ENCODE data around the gene CPT1B. TPM values are rescaled to one million over a fixed set of nuclear protein-coding genes. Genes with fewer than 3 reads are reported as not detected.

Gene CPT1B
- total RNA-seq, 5 donors from 2014 or later (not counting 1 experiment from before 2014, with no cell fraction given): 61.9 to 113 (median 94.5) TPM

- ChIA-PET CTCF (no interaction called here), POLR2A (no interaction called here)
- Mint-ChIP-seq H3K27me3 (no peaks in the 10 kb centered on the region), H3K4me3 (peak overlapping the region in 1 of 3 donors; percentile 24), H3K4me1 (peaks cover 18 to 29% (median 23%) of the 10 kb centered on the region in 3 donors), H3K27ac (no peak overlapping the region), H3K36me3 (peaks cover 16% of the 10 kb centered on the region), H3K9me3 (no peaks in the 10 kb centered on the region)
- H3K9me3 ChIP-seq: no peaks in the 10 kb centered on the region
- peaks cover 11 to 12% of the 10 kb centered on the region in 2 donors for H3K36me3 ChIP-seq (ENCODE audit: control insufficient read depth in 2 of 2, extremely low read depth in 1 of 2, insufficient read depth in 1 of 2, low read length in 1 of 2)
- DNase-seq: no peak
- H3K27ac ChIP-seq (ENCODE audit: low read length): no peak overlapping the region
- 82% methylated on average over 22 of the region's 23 CpGs for WGBS (ENCODE audit: insufficient coverage)
- no peak for ATAC-seq (replicated peaks in 1 of 4)
- H3K27me3 ChIP-seq (replicated peaks in 1 of 2; ENCODE audit: control insufficient read depth in 2 of 2, extremely low read depth in 1 of 2, insufficient read depth in 2 of 2, low read length in 1 of 2): no peaks in the 10 kb centered on the region
- H3K4me3 ChIP-seq (ENCODE audit: control insufficient read depth in 1 of 2, extremely low read depth in 1 of 2, low read length in 1 of 2): no peak overlapping the region
- peaks cover 4 to 28% of the 10 kb centered on the region in 2 experiments for H3K4me1 ChIP-seq (ENCODE audit: control insufficient read depth in 1 of 2, extremely low read depth in 1 of 2, insufficient read depth in 2 of 2, low read length in 2 of 2)
Observed at GRCh38 chr22:50577697-50577986, 585 bp downstream of the CPT1B start.

- no peaks in the 10 kb centered on the region for H3K9me3 ChIP-seq
- Mint-ChIP-seq H3K27ac (no peak overlapping the region), H3K4me3 (peak overlapping the region in 1 of 3 donors; percentile 24), H3K27me3 (no peaks in the 10 kb centered on the region), H3K9me3 (no peaks in the 10 kb centered on the region), H3K4me1 (peaks cover 18 to 29% (median 23%) of the 10 kb centered on the region in 3 donors), H3K36me3 (peaks cover 22% of the 10 kb centered on the region)
- H3K36me3 ChIP-seq (ENCODE audit: control insufficient read depth in 2 of 2, extremely low read depth in 1 of 2, insufficient read depth in 1 of 2, low read length in 1 of 2): peaks cover 12 to 16% of the 10 kb centered on the region in 2 donors
- H3K27me3 ChIP-seq (replicated peaks in 1 of 2; ENCODE audit: control insufficient read depth in 2 of 2, extremely low read depth in 1 of 2, insufficient read depth in 2 of 2, low read length in 1 of 2): no peaks in the 10 kb centered on the region
- H3K4me3 ChIP-seq (ENCODE audit: control insufficient read depth in 1 of 2, extremely low read depth in 1 of 2, low read length in 1 of 2): no peak overlapping the region
- peaks cover 4 to 26% of the 10 kb centered on the region in 2 experiments for H3K4me1 ChIP-seq (ENCODE audit: control insufficient read depth in 1 of 2, extremely low read depth in 1 of 2, insufficient read depth in 2 of 2, low read length in 2 of 2)
- ChIA-PET CTCF (interaction anchor here in 1 of 2 donors (0.9 kb wide), 1 partner anchor 23 kb away, joined by 3 read pairs; no protein-coding TSS in a partner anchor), POLR2A (no interaction called here)
- no peak overlapping the region for H3K27ac ChIP-seq (ENCODE audit: low read length)
- no peak for DNase-seq
- no peak for ATAC-seq (replicated peaks in 1 of 4)
- WGBS (ENCODE audit: insufficient coverage): 87% methylated on average over 15 of the region's 18 CpGs
Observed at GRCh38 chr22:50576806-50577696, 1.2 kb downstream of the CPT1B start.

- Mint-ChIP-seq H3K4me1 (peaks cover 17 to 19% (median 18%) of the 10 kb centered on the region in 3 donors), H3K27me3 (no peaks in the 10 kb centered on the region), H3K4me3 (no peak overlapping the region), H3K36me3 (peaks cover 28% of the 10 kb centered on the region), H3K27ac (no peak overlapping the region), H3K9me3 (no peaks in the 10 kb centered on the region)
- Histone ChIP-seq H3K4me3 (ENCODE audit: control insufficient read depth in 1 of 2, extremely low read depth in 1 of 2, low read length in 1 of 2) (no peak overlapping the region), H3K9me3 (no peaks in the 10 kb centered on the region), H3K36me3 (ENCODE audit: control insufficient read depth in 2 of 2, extremely low read depth in 1 of 2, insufficient read depth in 1 of 2, low read length in 1 of 2) (peaks cover 16 to 24% of the 10 kb centered on the region in 2 donors), H3K27me3 (replicated peaks in 1 of 2; ENCODE audit: control insufficient read depth in 2 of 2, extremely low read depth in 1 of 2, insufficient read depth in 2 of 2, low read length in 1 of 2) (no peaks in the 10 kb centered on the region), H3K4me1 (ENCODE audit: control insufficient read depth in 1 of 2, extremely low read depth in 1 of 2, insufficient read depth in 2 of 2, low read length in 2 of 2) (peaks cover 0 to 16% of the 10 kb centered on the region in 2 experiments), H3K27ac (ENCODE audit: low read length) (no peak overlapping the region)
- 88% methylated on average over 3 of the region's 5 CpGs for WGBS (ENCODE audit: insufficient coverage)
- DNase-seq (no peak), ATAC-seq (replicated peaks in 1 of 4) (no peak)
- CTCF ChIA-PET: interaction anchor here in 1 of 2 donors (0.6 kb wide), 1 partner anchor 9 kb away, joined by 3 read pairs; no protein-coding TSS in a partner anchor
- POLR2A ChIA-PET: no interaction called here
Observed at GRCh38 chr22:50576070-50576469, 2.2 kb downstream of the CPT1B start.

GRCh38 chr22:50575426-50575941 is 2.7 kb downstream of the CPT1B start:
- Mint-ChIP-seq H3K27ac (no peak overlapping the region), H3K9me3 (no peaks in the 10 kb centered on the region), H3K27me3 (no peaks in the 10 kb centered on the region), H3K4me3 (no peak overlapping the region), H3K36me3 (peaks cover 31% of the 10 kb centered on the region), H3K4me1 (peaks cover 15 to 18% (median 16%) of the 10 kb centered on the region in 3 donors)
- WGBS (ENCODE audit: insufficient coverage): 93% methylated on average over 7 of the region's 8 CpGs
- ATAC-seq (replicated peaks in 1 of 4) (no peak), DNase-seq (no peak)
- no peak overlapping the region for H3K27ac ChIP-seq (ENCODE audit: low read length)
- H3K4me1 ChIP-seq (ENCODE audit: control insufficient read depth in 1 of 2, extremely low read depth in 1 of 2, insufficient read depth in 2 of 2, low read length in 2 of 2): peaks cover 0 to 15% of the 10 kb centered on the region in 2 experiments
- no peak overlapping the region for H3K4me3 ChIP-seq (ENCODE audit: control insufficient read depth in 1 of 2, extremely low read depth in 1 of 2, low read length in 1 of 2)
- H3K27me3 ChIP-seq (replicated peaks in 1 of 2; ENCODE audit: control insufficient read depth in 2 of 2, extremely low read depth in 1 of 2, insufficient read depth in 2 of 2, low read length in 1 of 2): no peaks in the 10 kb centered on the region
- ChIA-PET POLR2A (no interaction called here), CTCF (no interaction called here)
- peaks cover 19 to 30% of the 10 kb centered on the region in 2 donors for H3K36me3 ChIP-seq (ENCODE audit: control insufficient read depth in 2 of 2, extremely low read depth in 1 of 2, insufficient read depth in 1 of 2, low read length in 1 of 2)
- no peaks in the 10 kb centered on the region for H3K9me3 ChIP-seq

GRCh38 chr22:50574383-50574755 is 3.9 kb downstream of the CPT1B start:
- H3K4me3 Mint-ChIP-seq: no peak overlapping the region
- POLR2A ChIA-PET: interaction anchor here in 1 of 2 donors (0.6 kb wide), 2 partner anchors 19 to 159 kb away, joined by 3 to 11 read pairs; no protein-coding TSS in a partner anchor

GRCh38 chr22:50573491-50574382 is 4.5 kb downstream of the CPT1B start:
- 96% methylated on average over 24 of the region's 26 CpGs for WGBS (ENCODE audit: insufficient coverage)
- H3K4me3 Mint-ChIP-seq: no peak overlapping the region
- Histone ChIP-seq H3K4me3 (ENCODE audit: control insufficient read depth in 1 of 2, extremely low read depth in 1 of 2, low read length in 1 of 2) (no peak overlapping the region), H3K27ac (ENCODE audit: low read length) (no peak overlapping the region), H3K36me3 (ENCODE audit: control insufficient read depth in 2 of 2, extremely low read depth in 1 of 2, insufficient read depth in 1 of 2, low read length in 1 of 2) (peaks cover 22 to 39% of the 10 kb centered on the region in 2 donors), H3K9me3 (no peaks in the 10 kb centered on the region), H3K27me3 (replicated peaks in 1 of 2; ENCODE audit: control insufficient read depth in 2 of 2, extremely low read depth in 1 of 2, insufficient read depth in 2 of 2, low read length in 1 of 2) (no peaks in the 10 kb centered on the region), H3K4me1 (ENCODE audit: control insufficient read depth in 1 of 2, extremely low read depth in 1 of 2, insufficient read depth in 2 of 2, low read length in 2 of 2) (peaks cover 0 to 15% of the 10 kb centered on the region in 2 experiments)
- H3K4me1 Mint-ChIP-seq: peaks cover 7 to 8% (median 7%) of the 10 kb centered on the region in 3 donors
- H3K27ac Mint-ChIP-seq: no peak overlapping the region
- POLR2A ChIA-PET: no interaction called here
- no peak for ATAC-seq (replicated peaks in 1 of 4)
- peaks cover 28% of the 10 kb centered on the region for H3K36me3 Mint-ChIP-seq
- H3K9me3 Mint-ChIP-seq: no peaks in the 10 kb centered on the region
- no peaks in the 10 kb centered on the region for H3K27me3 Mint-ChIP-seq
- DNase-seq: no peak
- CTCF ChIA-PET: no interaction called here

More at GRCh38 chr22:50574383-50574755, 3.9 kb downstream of the CPT1B start:
- CTCF ChIA-PET: interaction anchor here in 1 of 2 donors (0.6 kb wide), 1 partner anchor 124 kb away, joined by 5 read pairs; no protein-coding TSS in a partner anchor
- peaks cover 7 to 8% (median 7%) of the 10 kb centered on the region in 3 donors for H3K4me1 Mint-ChIP-seq
- Histone ChIP-seq H3K27me3 (replicated peaks in 1 of 2; ENCODE audit: control insufficient read depth in 2 of 2, extremely low read depth in 1 of 2, insufficient read depth in 2 of 2, low read length in 1 of 2) (no peaks in the 10 kb centered on the region), H3K4me1 (ENCODE audit: control insufficient read depth in 1 of 2, extremely low read depth in 1 of 2, insufficient read depth in 2 of 2, low read length in 2 of 2) (peaks cover 0 to 15% of the 10 kb centered on the region in 2 experiments), H3K27ac (ENCODE audit: low read length) (no peak overlapping the region), H3K4me3 (ENCODE audit: control insufficient read depth in 1 of 2, extremely low read depth in 1 of 2, low read length in 1 of 2) (no peak overlapping the region), H3K36me3 (ENCODE audit: control insufficient read depth in 2 of 2, extremely low read depth in 1 of 2, insufficient read depth in 1 of 2, low read length in 1 of 2) (peaks cover 19 to 39% of the 10 kb centered on the region in 2 donors), H3K9me3 (no peaks in the 10 kb centered on the region)
- H3K9me3 Mint-ChIP-seq: no peaks in the 10 kb centered on the region
- H3K27me3 Mint-ChIP-seq: no peaks in the 10 kb centered on the region
- ATAC-seq (replicated peaks in 1 of 4) (no peak), DNase-seq (no peak)
- peaks cover 26% of the 10 kb centered on the region for H3K36me3 Mint-ChIP-seq
- 96% methylated on average over 7 of the region's 11 CpGs for WGBS (ENCODE audit: insufficient coverage)
- H3K27ac Mint-ChIP-seq: no peak overlapping the region

All from T-cell (primary cell).